Measurements from ENCODE around the gene CPNE5. TPM values are rescaled to one million over a fixed set of nuclear protein-coding genes. Genes with fewer than 3 reads are reported as not detected.

The CPNE5 gene
- total RNA-seq, 1 donor from 2014 or later = 0.13 TPM

DNA sequence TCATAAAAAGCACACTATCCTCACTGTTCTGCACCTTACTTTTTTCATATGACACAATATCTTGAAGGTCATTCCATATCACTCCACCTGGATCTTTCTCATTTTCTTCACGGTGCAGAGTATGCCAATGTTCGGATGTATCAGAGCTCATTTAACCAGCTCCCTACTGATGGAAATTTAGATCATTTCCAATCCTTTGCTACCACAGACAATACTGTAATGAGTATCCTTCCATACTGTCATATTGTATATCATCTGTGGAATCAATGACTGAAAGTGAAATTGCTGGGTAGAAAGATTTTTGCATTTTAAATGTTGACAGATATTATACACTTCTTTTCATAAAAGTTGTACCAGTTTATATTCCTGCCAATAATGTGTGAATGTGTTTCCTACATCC, 143.8 kb downstream of the CPNE5 start:
- H3K27me3 ChIP-seq (ENCODE audit: control insufficient read depth, insufficient read depth, low read length) = no peaks in the 10 kb centered on the region
- no peak for DNase-seq (ENCODE audit: low read depth)
- TF ChIP-seq, protein P1, sequence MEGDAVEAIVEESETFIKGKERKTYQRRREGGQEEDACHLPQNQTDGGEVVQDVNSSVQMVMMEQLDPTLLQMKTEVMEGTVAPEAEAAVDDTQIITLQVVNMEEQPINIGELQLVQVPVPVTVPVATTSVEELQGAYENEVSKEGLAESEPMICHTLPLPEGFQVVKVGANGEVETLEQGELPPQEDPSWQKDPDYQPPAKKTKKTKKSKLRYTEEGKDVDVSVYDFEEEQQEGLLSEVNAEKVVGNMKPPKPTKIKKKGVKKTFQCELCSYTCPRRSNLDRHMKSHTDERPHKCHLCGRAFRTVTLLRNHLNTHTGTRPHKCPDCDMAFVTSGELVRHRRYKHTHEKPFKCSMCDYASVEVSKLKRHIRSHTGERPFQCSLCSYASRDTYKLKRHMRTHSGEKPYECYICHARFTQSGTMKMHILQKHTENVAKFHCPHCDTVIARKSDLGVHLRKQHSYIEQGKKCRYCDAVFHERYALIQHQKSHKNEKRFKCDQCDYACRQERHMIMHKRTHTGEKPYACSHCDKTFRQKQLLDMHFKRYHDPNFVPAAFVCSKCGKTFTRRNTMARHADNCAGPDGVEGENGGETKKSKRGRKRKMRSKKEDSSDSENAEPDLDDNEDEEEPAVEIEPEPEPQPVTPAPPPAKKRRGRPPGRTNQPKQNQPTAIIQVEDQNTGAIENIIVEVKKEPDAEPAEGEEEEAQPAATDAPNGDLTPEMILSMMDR (IDR thresholded peaks at IDR 0.05; ENCODE audit: insufficient read depth, low read length, poor library complexity, severe bottlenecking) = no peak
- no peaks in the 10 kb centered on the region for H3K36me3 ChIP-seq (ENCODE audit: control insufficient read depth, insufficient read depth, low read length)
- H3K4me3 ChIP-seq (ENCODE audit: low read depth, low read length) = no peak overlapping the region

DNA sequence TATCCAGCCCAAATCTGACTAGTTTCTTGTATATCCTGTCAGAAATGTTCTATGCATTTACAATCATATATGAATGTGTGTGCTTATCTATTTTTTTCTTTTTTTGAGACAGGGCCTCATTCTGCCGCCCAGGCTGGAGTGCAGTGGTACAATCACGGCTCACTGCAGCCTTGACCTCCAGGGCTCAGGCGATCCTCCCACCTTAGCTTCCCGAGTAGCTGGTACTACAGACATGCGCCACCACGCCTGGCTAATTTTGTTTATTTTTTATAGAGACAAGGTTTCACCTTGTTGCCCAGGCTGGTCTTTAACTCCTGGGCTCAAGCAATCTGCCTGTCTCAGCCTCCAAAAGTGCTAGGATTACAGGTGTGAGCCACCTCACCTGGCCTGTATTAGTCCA, 144.6 kb downstream of the CPNE5 start:
- no peaks in the 10 kb centered on the region for H3K36me3 ChIP-seq (ENCODE audit: control insufficient read depth, insufficient read depth, low read length)
- no peak overlapping the region for H3K4me3 ChIP-seq (ENCODE audit: low read depth, low read length)

DNA sequence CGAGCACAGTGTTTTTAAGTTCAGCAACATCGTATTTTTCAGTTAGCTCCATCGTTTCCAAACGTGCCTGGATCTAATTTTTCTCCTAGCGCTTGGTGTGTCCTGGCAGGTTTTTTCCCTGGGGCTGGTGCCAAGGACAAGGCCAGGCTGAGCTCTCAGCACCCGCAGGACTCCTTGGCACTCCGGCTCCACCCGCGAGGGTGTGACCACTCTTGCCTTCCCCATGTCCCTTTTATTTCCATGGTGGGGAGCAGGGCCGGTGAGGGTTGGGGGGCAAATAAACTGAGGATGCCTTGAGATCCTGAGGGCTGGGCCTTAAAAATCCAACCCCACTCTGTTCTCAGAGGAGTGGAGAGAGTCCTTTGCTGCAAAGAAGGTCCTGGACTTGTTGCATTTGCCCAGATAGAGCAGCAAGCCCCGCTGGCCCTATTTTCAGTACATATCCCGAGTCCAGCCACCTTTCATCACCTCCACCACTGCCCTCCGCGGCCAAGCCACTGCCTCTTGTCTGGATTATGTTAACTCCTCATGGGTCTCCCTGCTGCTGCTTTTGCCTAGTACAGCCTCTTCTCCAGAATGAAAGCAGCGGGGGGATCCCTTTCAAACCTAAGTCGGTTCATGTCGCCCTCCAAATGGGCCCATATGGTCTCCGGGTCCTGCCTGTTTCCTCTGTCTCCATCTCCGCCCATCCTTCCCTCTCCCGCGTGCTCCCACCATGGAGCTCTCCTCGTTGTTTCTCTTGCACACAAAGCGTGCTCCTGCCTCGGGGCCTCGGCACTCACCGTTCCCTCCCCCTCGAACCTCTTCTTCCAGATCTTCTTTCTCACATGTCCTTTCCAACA, 146.2 kb downstream of the CPNE5 start:
- Histone ChIP-seq H3K36me3 (ENCODE audit: control insufficient read depth, insufficient read depth, low read length) (no peaks in the 10 kb centered on the region), H3K27me3 (ENCODE audit: control insufficient read depth, insufficient read depth, low read length) (no peaks in the 10 kb centered on the region), H3K4me3 (ENCODE audit: low read depth, low read length) (no peak overlapping the region)
- TF ChIP-seq, protein P1 (IDR thresholded peaks at IDR 0.05; ENCODE audit: insufficient read depth, low read length, poor library complexity, severe bottlenecking) = no peak
- DNase-seq (ENCODE audit: low read depth) = no peak

More for the DNA sequence above, 144.6 kb downstream of the CPNE5 start:
- TF ChIP-seq, protein P1 (IDR thresholded peaks at IDR 0.05; ENCODE audit: insufficient read depth, low read length, poor library complexity, severe bottlenecking) = no peak
- DNase-seq (ENCODE audit: low read depth) = no peak
- H3K27me3 ChIP-seq (ENCODE audit: control insufficient read depth, insufficient read depth, low read length) = no peaks in the 10 kb centered on the region

DNA sequence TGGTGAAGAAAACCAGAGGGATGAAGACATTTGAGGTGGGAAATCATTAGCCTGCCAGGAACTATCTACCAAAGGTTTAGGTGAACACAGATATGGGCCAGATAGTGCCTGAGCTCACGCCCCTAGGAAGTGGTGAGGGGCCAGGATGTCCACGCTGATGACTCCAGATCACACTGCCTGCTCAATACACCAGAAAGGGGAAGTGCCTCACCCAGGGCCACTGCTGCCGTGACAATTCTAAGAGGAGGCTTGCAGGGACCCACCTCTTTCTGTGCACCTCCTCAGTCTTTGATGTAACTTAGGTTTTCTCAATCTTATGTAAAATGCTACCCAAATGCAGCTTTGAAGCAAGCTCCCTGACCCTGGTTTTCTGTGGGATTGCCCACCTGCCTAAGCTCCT, 147.0 kb downstream of the CPNE5 start:
- no peak for DNase-seq (ENCODE audit: low read depth)
- TF ChIP-seq, protein P1 (IDR thresholded peaks at IDR 0.05; ENCODE audit: insufficient read depth, low read length, poor library complexity, severe bottlenecking) = no peak
- H3K4me3 ChIP-seq (ENCODE audit: low read depth, low read length) = no peak overlapping the region

DNA sequence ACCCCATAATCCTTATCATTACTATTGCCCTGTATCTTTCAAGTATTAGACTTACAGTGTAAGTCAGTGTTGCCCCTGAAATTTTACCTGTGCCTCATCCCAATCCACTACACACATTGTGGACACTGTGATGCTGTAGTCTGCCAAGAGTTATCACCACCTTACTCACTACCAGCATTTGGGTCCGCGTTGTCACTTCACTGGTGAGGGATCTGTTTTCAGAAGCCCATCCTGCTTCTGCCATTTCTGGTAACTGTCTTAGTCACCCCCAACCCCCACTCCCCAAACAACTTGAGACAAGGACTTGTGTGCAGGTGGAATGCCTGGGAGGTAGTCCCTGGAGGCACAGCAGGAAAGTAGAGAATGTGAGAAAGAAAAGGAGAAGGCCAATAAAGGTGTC, 147.6 kb downstream of the CPNE5 start:
- Histone ChIP-seq H3K36me3 (ENCODE audit: control insufficient read depth, insufficient read depth, low read length) (peaks cover 2% of the 10 kb centered on the region), H3K4me3 (ENCODE audit: low read depth, low read length) (no peak overlapping the region), H3K27me3 (ENCODE audit: control insufficient read depth, insufficient read depth, low read length) (no peaks in the 10 kb centered on the region)
- no peak for DNase-seq (ENCODE audit: low read depth)
- TF ChIP-seq, protein P1 (IDR thresholded peaks at IDR 0.05; ENCODE audit: insufficient read depth, low read length, poor library complexity, severe bottlenecking) = no peak

More for the DNA sequence above, 147.0 kb downstream of the CPNE5 start:
- H3K27me3 ChIP-seq (ENCODE audit: control insufficient read depth, insufficient read depth, low read length) = no peaks in the 10 kb centered on the region
- no peaks in the 10 kb centered on the region for H3K36me3 ChIP-seq (ENCODE audit: control insufficient read depth, insufficient read depth, low read length)

DNA sequence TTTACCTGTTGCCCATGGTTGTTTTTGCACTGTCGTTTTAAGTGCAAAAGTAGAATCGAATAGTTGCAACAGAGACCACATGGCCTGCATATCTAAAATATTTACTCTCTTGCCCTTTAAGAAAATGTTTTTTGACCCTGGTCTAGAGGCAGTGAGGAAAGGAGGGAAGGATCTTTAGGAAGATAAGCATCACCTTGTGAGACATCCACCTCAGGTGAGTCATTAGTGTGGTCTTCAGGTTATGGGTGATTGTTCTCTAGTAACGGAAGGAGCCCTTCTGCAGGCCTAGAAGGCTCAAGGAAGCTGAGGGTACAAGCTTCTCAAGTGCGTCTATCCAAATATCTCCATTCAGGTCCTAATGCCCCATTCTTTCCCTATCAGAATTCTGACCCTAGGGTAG, 148.2 kb downstream of the CPNE5 start:
- DNase-seq (ENCODE audit: low read depth) = no peak
- H3K36me3 ChIP-seq (ENCODE audit: control insufficient read depth, insufficient read depth, low read length) = peaks cover 2% of the 10 kb centered on the region
- TF ChIP-seq, protein P1 (IDR thresholded peaks at IDR 0.05; ENCODE audit: insufficient read depth, low read length, poor library complexity, severe bottlenecking) = no peak

More for the DNA sequence above, 148.2 kb downstream of the CPNE5 start:
- Histone ChIP-seq H3K27me3 (ENCODE audit: control insufficient read depth, insufficient read depth, low read length) (no peaks in the 10 kb centered on the region), H3K4me3 (ENCODE audit: low read depth, low read length) (no peak overlapping the region)

Measured in kidney epithelial cell (primary cell).